ENCODE results near the gene AIF1L. TPM values are rescaled to one million over a fixed set of nuclear protein-coding genes. Genes with fewer than 3 reads are reported as not detected.

The AIF1L gene
- total and polyA plus RNA-seq, 2 experiments from 2014 or later: 4.2 to 6.0 TPM

GRCh38 chr9:131048820-131049219 lies 47.5 kb upstream of the AIF1L start:
- no peaks in the 10 kb centered on the region for H3K27me3 ChIP-seq
- H3K79me2 ChIP-seq: no peaks in the 10 kb centered on the region
- no peak overlapping the region for H2AFZ ChIP-seq
- no peaks in the 10 kb centered on the region for H4K20me1 ChIP-seq (ENCODE audit: insufficient read depth, poor library complexity, severe bottlenecking)
- no peaks in the 10 kb centered on the region for H3K9me2 ChIP-seq (replicated peaks; ENCODE audit: insufficient read depth)
- H3K36me3 ChIP-seq (replicated peaks; ENCODE audit: insufficient read depth, low read depth): no peaks in the 10 kb centered on the region
- no peak overlapping the region for H3K4me3 ChIP-seq
- no peaks in the 10 kb centered on the region for H3K4me1 ChIP-seq (ENCODE audit: insufficient read depth)
- 96% methylated on average over 8 of the region's 8 CpGs for WGBS (ENCODE audit: low lambda C conversion rate, missing lambda C conversion rate)
- H3K9me3 ChIP-seq (ENCODE audit: low read depth): no peaks in the 10 kb centered on the region
- H3K27ac ChIP-seq: no peak overlapping the region
- no peak for TF ChIP-seq CTCF (IDR thresholded peaks at IDR 0.05; ENCODE audit: poor library complexity)
- DNase-seq (ENCODE audit: low spot score): no peak
- H3K4me2 ChIP-seq: no peak overlapping the region

DNA sequence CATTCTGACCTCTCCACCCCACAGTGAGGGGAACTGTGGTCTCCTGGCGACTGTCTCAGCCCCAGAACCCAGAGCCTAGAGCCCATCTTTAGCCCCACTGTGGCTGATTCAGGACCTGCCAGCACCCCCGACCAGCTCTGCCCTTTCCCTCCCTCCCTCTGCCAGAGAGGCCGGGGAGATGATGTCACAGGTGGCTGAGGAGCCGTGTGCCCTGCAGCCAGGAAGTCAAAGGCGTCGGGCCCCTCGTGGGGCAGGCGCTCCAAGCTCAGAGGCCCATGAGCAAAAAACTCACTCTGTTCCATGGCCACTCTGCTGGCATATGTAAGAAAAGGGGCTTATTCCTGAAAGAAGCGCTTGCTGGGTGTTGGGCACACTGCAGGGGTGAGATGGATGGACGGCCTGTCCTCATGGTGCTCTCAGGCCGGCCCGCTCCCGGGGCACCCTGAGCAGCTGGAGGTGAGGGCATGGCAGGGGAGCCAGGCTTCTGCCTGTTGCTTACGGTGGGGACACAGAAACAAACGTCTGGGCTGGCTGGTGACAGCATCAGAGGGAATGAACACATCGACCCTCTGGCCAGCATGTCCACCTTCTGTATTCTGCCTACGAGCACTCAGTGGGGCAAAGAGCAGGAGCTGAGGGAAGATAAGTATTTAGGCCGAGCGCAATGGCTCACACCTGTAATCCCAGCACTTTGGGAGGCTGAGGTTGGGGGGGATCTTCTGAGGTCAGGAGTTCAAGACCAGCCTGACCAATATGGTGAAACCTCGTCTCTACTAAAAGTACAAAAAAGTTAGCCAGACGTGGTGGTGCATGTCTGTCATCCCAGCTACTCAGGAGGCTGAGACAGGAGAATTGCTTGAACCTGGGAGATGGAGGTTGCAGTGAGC lies 46.3 kb upstream of the AIF1L start:
- no peak overlapping the region for H3K4me3 ChIP-seq
- no peak overlapping the region for H3K4me2 ChIP-seq
- H3K36me3 ChIP-seq (replicated peaks; ENCODE audit: insufficient read depth, low read depth): no peaks in the 10 kb centered on the region
- no peak overlapping the region for H2AFZ ChIP-seq
- TF ChIP-seq EZH2phosphoT487 (IDR thresholded peaks at IDR 0.05; ENCODE audit: low read depth, severe bottlenecking, unreplicated experiment): no peak
- no peak for TF ChIP-seq EZH2 (IDR thresholded peaks at IDR 0.05; ENCODE audit: borderline replicate concordance)
- no peak for TF ChIP-seq CTCF (IDR thresholded peaks at IDR 0.05; ENCODE audit: poor library complexity)
- no peak for DNase-seq (ENCODE audit: low spot score)
- no peaks in the 10 kb centered on the region for H4K20me1 ChIP-seq (ENCODE audit: insufficient read depth, poor library complexity, severe bottlenecking)
- 75% methylated on average over 21 of the region's 21 CpGs for WGBS (ENCODE audit: low lambda C conversion rate, missing lambda C conversion rate)
- no peaks in the 10 kb centered on the region for H3K9me2 ChIP-seq (replicated peaks; ENCODE audit: insufficient read depth)
- H3K79me2 ChIP-seq: no peaks in the 10 kb centered on the region
- H3K4me1 ChIP-seq (ENCODE audit: insufficient read depth): no peaks in the 10 kb centered on the region
- H3K27ac ChIP-seq: no peak overlapping the region
- H3K27me3 ChIP-seq: no peaks in the 10 kb centered on the region
- no peaks in the 10 kb centered on the region for H3K9me3 ChIP-seq (ENCODE audit: low read depth)

DNA sequence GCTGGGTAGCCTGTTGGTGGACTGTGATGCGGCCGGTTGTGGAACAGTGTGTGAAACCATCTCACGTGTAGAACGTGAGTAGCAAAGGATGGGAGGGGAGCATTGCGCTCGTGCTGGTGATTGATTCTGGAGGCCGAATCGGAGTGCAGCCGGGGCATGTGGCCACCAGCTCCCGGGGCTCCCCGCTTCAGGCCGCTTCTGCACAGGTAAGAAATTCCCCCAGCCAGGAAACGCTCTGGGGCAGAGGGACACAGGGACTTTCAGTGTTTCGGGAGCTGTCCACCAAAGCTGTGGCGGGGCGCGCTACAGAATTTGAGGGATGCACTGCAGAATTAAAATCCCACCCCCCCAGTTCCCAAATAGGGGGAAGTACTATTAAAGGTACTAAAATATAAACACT lies 45.5 kb upstream of the AIF1L start:
- TF ChIP-seq CTCF (IDR thresholded peaks at IDR 0.05; ENCODE audit: poor library complexity) (no peak), EZH2phosphoT487 (IDR thresholded peaks at IDR 0.05; ENCODE audit: low read depth, severe bottlenecking, unreplicated experiment) (no peak), EZH2 (IDR thresholded peaks at IDR 0.05; ENCODE audit: borderline replicate concordance) (no peak)
- no peak overlapping the region for H3K4me2 ChIP-seq
- DNase-seq (ENCODE audit: low spot score): no peak
- H4K20me1 ChIP-seq (ENCODE audit: insufficient read depth, poor library complexity, severe bottlenecking): no peaks in the 10 kb centered on the region
- WGBS (ENCODE audit: low lambda C conversion rate, missing lambda C conversion rate): 95% methylated on average over 16 of the region's 17 CpGs
- H2AFZ ChIP-seq: no peak overlapping the region
- H3K27me3 ChIP-seq: no peaks in the 10 kb centered on the region
- no peak overlapping the region for H3K27ac ChIP-seq
- H3K4me3 ChIP-seq: no peak overlapping the region
- no peaks in the 10 kb centered on the region for H3K79me2 ChIP-seq
- H3K9me2 ChIP-seq (replicated peaks; ENCODE audit: insufficient read depth): no peaks in the 10 kb centered on the region
- no peaks in the 10 kb centered on the region for H3K4me1 ChIP-seq (ENCODE audit: insufficient read depth)
- H3K36me3 ChIP-seq (replicated peaks; ENCODE audit: insufficient read depth, low read depth): no peaks in the 10 kb centered on the region
- no peaks in the 10 kb centered on the region for H3K9me3 ChIP-seq (ENCODE audit: low read depth)
